ENCODE data around the gene SERHL2.
"Not testable (repeated sequence)": the region's sequence is repeated elsewhere in the genome, so short reads cannot be mapped to it uniquely, and the experiment has no call there.

The SERHL2 gene

GRCh38 chr22:42575996-42576574 lies 22.3 kb downstream of the SERHL2 start:
- DNase-seq = not testable (repeated sequence)

DNA sequence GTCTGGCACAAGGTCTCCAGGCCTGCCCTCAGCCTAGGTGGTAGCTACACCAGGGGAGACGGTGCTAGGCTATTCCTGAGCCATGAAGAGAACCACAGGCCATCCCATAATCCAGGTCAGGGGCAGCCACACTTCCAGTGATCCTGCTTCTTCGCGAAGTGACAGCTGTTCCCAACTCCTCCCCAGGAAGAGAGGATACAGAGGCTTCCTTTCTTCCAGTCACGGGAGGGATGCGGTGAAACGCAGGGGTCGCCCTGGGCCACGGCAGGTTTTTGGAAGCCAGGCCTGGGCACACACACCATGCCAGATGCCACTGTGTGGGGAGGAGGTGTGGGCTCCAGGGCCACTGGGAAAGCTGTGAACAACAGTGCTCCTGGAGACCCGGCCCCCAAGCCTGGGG lies 23.4 kb downstream of the SERHL2 start:
- DNase-seq = not testable (repeated sequence)

DNA sequence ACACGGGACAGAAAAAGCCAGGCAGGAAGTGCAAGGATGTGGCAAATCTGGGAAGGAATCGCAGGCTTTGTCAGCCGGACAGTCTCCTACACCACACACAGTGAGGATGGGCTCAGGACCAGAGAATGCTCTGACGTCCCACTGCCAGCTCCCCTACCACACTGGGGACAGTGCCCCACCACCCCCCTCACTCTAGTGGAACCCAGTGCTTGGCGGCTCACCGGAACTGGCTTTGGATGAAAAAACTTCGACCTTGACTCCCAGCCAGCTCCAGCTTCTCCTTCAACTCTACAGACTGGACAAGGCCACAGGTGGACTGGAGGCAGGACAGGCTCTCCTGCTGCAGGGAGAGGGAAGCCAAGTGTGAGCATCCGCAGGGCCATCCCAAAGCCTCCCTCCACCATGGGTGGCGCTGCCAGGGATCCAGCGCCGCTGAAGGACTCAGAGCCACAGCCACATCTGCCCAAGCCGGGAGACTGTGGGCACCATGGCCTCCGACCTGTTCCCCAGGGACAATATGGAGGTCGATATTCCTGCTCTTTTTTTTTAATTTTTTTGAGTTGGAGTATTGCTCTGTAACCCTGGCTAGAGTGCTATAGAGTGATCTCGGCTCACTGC lies 24.0 kb downstream of the SERHL2 start:
- DNase-seq = no peak

DNA sequence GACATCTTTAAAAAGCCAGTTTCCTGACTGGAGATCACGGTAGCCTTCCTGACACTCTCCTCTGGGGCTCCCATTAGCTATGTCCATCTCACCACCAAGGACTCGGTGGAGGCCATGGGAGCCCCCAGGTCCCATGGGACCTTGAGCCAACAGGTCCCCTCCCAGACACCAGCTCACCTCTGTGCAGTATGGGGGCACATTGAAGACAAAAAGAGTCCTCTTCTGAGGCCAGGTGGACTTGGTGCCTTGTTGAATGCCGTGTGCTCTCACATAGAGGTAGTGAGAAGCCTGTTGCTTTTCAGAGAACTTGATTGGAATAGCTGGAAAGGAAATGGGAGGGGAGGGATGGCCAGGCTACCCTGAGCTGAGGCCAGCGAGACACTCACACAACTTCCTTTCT lies 26.3 kb downstream of the SERHL2 start:
- DNase-seq = not testable (repeated sequence)

DNA sequence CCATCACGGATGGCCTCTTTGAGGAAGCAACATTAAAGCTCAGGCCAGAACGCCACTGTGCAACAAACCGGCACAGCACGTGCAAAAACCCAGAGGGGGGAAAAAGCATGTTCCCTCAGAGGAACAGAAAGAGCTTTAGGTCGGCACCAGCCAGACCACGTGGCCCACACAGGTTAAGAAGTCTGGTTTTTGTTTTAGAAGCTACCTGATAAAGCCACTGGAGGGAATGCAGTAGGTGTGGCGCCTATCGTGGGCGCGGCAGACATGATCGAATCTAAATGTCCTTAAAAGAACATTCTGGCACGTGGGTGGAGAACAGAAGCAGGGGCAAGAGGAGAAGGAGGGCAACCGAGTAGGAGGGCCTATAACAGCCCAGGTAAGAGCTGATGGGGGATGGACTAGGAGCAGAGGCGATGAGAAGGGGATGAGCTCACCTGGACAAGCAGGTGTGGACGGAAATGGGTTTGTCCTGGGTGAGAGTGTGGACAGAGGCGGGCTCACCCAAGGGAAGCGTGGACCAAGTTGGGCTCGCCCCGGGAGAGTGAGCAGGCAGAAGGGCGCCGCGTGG lies 27.5 kb downstream of the SERHL2 start:
- not testable (repeated sequence) for DNase-seq

DNA sequence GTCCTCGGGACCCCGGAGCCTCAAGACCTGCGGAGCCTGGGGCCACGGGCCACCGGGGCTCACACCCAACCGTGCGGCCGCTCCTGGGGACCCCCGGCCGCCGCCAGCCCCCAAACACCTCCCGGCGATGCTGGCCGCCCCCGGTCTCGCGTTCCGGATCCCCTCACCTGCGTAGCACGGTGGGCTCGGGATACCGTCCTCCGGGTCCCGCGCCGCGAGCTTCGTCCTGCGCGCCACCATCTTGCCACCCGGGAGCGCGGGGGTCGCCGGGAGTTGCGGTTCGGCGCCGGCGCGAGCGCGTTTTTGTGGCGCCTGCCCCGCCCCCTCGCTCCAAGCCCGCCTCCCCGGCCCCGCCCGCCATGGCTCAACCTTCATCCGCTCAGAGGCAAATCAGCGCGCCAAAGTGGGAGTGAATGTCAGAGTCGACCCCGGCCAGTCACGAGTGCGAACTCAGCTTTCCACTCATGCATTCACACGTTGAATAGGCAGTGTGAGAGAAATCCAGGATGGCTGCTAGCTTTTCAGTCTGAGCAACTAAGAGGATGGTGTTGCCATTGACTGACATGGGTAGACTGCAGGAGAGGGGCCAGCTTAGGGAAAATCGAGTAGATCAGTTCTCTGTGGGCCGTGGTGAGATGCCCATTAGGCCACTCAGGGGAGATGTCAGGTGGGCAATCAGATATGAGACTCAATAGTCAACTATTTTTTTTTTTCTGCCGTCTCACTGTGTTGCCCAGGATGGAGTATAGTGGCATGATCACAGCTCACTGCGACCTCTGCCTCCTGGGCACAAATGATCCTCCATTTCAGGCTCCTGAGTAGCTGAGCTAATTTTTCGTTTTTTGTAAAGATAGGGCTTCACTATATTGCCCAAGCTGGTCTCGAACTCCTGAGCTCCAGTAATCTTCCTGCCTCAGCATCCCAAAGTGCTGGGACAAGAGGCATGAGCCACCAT lies 28.3 kb downstream of the SERHL2 start:
- DNase-seq = peak; percentile 70

GRCh38 chr22:42582987-42583386 lies 29.2 kb downstream of the SERHL2 start:
- DNase-seq = no peak

GRCh38 chr22:42584364-42584940 lies 30.7 kb downstream of the SERHL2 start:
- no peak for DNase-seq

DNA sequence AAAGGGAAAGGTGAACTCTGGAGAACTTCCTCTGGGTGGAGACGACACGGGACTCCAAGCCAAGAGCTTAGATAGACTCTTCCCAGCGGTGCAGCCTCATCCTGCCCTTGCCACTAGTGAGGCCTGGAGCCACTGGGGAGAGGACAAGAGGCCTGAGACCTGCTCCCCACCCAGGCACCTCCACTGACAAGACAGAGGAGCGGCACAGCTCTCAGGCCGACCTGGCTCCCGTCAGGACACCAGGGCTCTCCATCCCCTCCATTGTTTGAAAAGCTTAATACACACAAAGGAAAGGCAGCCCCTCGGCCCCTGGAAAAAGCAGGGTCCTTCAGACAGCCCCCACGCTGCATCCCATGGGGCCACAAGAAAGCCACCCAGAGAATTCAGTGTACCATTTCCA lies 31.3 kb downstream of the SERHL2 start:
- DNase-seq = no peak

GRCh38 chr22:42586381-42586780 lies 32.6 kb downstream of the SERHL2 start:
- DNase-seq = no peak

DNA sequence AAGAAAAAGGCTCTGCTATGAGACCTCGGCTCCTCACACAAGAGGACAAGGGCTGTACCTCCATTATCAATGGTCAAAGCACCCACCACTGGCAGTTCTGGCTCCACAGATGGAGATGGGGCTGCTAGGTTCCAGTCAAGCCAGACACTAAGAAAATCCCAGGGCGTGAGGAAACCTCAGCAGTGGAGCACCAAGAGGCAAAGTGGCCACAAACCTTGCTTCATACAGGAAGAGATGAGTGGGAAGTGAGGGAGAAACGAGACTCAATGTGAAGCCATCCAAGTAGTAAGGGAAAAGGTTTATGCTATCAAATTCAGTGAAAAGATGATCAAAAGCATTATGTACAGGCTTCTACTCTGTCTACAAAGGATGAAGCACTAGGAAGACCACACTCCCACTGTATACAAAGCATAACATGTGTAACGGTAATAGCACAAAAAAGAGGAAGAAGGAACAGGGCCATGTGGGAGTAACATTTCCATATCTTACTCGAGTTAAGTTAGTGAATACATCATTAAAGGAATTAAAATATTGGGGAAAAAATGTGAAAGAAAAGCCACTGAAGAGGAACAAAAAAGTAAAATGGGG lies 33.9 kb downstream of the SERHL2 start:
- DNase-seq = no peak

- DNase-seq = no peak
Observed at GRCh38 chr22:42591987-42592386, 38.2 kb downstream of the SERHL2 start.

GRCh38 chr22:42595434-42595833 lies 41.7 kb downstream of the SERHL2 start:
- no peak for DNase-seq

GRCh38 chr22:42596336-42596735 lies 42.6 kb downstream of the SERHL2 start:
- no peak for DNase-seq

GRCh38 chr22:42596863-42597530 lies 43.2 kb downstream of the SERHL2 start:
- no peak for DNase-seq

DNA sequence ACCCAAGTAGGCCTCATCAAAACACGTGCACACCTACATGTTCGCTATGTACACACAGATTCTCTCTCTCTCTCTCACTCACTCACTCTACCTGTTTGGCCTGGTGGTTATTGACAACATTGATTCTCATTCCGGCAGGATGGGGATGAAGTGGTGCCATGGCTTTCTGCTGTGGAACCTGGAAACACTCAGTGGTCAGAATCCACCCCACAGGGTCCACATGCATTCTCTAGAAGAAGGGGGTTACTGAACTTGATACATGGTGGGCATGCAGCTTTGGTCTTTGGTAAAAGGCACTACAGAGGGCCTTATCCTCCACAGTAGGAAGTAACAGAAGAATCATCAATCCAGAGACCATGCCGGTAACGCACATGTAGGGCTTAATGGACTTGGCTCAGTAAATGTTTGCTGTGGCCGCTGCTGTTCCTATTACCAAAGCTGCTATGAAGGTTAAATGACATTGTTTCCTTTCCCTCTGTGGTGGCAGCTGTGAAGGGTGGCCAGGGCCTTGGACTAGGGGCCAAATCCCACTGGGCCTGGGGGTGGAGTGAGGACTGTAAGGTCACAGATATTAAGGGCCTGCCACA lies 48.2 kb downstream of the SERHL2 start:
- DNase-seq = no peak

DNA sequence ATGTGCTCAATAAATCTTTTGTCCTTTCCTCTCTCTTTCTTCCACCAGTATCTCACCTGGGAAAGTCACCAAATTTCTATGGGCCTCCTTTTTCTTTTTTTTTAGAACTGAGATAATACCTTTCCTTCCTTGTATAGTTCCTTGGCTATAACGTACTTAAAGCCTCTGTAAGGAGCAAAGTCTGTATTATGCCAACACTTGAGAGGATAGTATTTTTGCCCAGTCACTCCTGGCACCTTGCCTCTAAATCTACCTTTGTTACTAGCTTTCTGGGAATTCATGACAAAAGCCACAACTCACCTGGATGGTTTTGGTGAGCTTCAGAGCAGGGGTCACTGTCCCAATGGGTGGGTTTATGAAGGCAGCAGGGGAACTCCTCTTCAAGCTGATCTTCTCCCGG lies 48.7 kb downstream of the SERHL2 start:
- no peak for DNase-seq

GRCh38 chr22:42603427-42603826 lies 49.7 kb downstream of the SERHL2 start:
- DNase-seq = no peak

GRCh38 chr22:42604403-42604802 lies 50.6 kb downstream of the SERHL2 start:
- DNase-seq = no peak

DNA sequence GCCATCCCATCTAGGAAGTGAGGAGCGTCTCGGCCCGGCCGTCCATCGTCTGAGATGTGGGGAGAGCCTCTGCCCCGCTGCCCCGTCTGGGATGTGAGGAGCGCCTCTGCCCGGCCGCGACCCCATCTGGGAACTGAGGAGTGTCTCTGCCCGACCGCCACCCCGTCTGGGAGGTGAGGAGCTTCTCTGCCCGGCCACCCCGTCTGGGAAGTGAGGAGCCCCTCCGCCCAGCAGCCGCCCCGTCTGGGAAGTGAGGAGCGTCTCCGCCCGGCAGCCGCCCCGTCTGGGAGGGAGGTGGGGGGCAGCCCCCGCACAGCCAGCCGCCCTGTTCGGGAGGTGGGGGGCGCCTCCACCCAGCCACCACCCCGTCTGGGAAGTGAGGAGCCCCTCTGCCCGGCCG lies 53.9 kb downstream of the SERHL2 start:
- not testable (repeated sequence) for DNase-seq

GRCh38 chr22:42608136-42608822 lies 54.5 kb downstream of the SERHL2 start:
- no peak for DNase-seq

Data from activated CD4-positive, alpha-beta T cell treated with anti-CD3 and anti-CD28 coated beads for 1 hour (primary cell).